HEK293T (cell line): ENCODE results near the gene TRPC1.

Experiments
- SP1 ChIP-seq: fragments of 450-650 bp; IDR thresholded peaks from 2 replicates; pipeline ENCODE4 v1.6.1; 2017
- SUZ12 ChIP-seq: fragments of 450-650 bp; IDR thresholded peaks from 2 replicates; pipeline ENCODE4 v1.6.1; 2016; ENCODE audit warnings: mild to moderate bottlenecking

DNA sequence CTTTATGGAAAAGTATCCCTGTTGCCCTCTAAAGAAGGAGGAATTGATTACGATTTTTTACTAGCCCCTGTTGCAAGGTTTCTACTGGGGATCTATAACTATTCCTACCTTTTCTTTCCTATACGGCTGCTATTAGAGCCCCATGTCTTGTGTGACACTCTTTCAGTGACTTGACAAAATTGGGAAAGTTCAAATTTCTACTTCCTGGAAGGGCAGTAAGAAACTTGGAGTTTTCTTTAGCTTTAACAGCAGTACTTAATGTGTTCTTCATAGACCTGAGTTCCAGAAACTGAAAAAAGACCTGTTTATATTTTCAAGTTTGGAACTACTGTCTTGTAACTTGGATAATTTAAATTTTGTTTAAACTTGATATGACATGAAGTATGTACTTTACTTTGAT is 54.7 kb downstream of the TRPC1 start:
- TF ChIP-seq SP1, result no peak
- TF ChIP-seq SUZ12, result no peak
